SKM-1 treated with dmso at 0.1 percent for 144 hours (cell line): ENCODE results near the gene HDAC4.

Source experiments
- DNase-seq: peaks from one replicate; lab custom pipeline; 2025; ENCODE audit not compliant: unreplicated experiment; lab: John Stamatoyannopoulos, UW

The HDAC4 gene

GRCh38 chr2:239259603-239260298, 141.1 kb downstream of the HDAC4 start:
- DNase-seq: peak; percentile 31

GRCh38 chr2:239259173-239259572, 141.6 kb downstream of the HDAC4 start:
- DNase-seq: no peak

- no peak for DNase-seq
Observed at GRCh38 chr2:239258248-239258647, 142.6 kb downstream of the HDAC4 start.

- peak; percentile 57 for DNase-seq
Observed at GRCh38 chr2:239257511-239257937, 143.3 kb downstream of the HDAC4 start.

- no peak for DNase-seq
Observed at GRCh38 chr2:239256350-239256743, 144.5 kb downstream of the HDAC4 start.

- DNase-seq: no peak
Observed at GRCh38 chr2:239255628-239256349, 145.0 kb downstream of the HDAC4 start.

- DNase-seq: peak; percentile 21
Observed at GRCh38 chr2:239255218-239255617, 145.6 kb downstream of the HDAC4 start.

GRCh38 chr2:239253701-239254436, 147.0 kb downstream of the HDAC4 start:
- no peak for DNase-seq

GRCh38 chr2:239253264-239253663, 147.6 kb downstream of the HDAC4 start:
- peak; percentile 77 for DNase-seq

- peak; percentile 32 for DNase-seq
Observed at GRCh38 chr2:239252801-239253200, 148.0 kb downstream of the HDAC4 start.

GRCh38 chr2:239252393-239252792, 148.4 kb downstream of the HDAC4 start:
- DNase-seq: no peak

GRCh38 chr2:239251971-239252370, 148.8 kb downstream of the HDAC4 start:
- no peak for DNase-seq

- DNase-seq: no peak
Observed at GRCh38 chr2:239250216-239251081, 150.4 kb downstream of the HDAC4 start.

- no peak for DNase-seq
Observed at GRCh38 chr2:239249776-239250175, 151.0 kb downstream of the HDAC4 start.

- no peak for DNase-seq
Observed at GRCh38 chr2:239249048-239249447, 151.8 kb downstream of the HDAC4 start.

GRCh38 chr2:239247401-239248245, 153.2 kb downstream of the HDAC4 start:
- DNase-seq: no peak

GRCh38 chr2:239246723-239247122, 154.1 kb downstream of the HDAC4 start:
- no peak for DNase-seq

GRCh38 chr2:239245872-239246721, 154.7 kb downstream of the HDAC4 start:
- no peak for DNase-seq

- DNase-seq: no peak
Observed at GRCh38 chr2:239245107-239245506, 155.7 kb downstream of the HDAC4 start.
